GM12878 (cell line): Measurements from ENCODE around the gene KLF11. TPM values are rescaled to one million over a fixed set of nuclear protein-coding genes. Genes with fewer than 3 reads are reported as not detected.

ENCODE experiments used
- ATAC-seq: fragments of 200-7000 bp; cut with Tn5 transposase; 3 replicates; pipeline ENCODE4 v1.9.1; 2020; ENCODE audit warnings: mild to moderate bottlenecking, moderate library complexity
- BruUV-seq: library from RNA; stranded (reverse); fragments of 400-500 nt; replicated peaks from 2 replicates; lab custom pipeline; 2021; lab: Mats Ljungman, UMichigan
- CTCF ChIA-PET: fragments of 300-600 bp; sonication (Branson Sonifier 250); formaldehyde crosslinking; extraction: SDS; loops from one replicate; lab custom pipeline; 2021; ENCODE audit warnings: inconsistent platforms; lab: Yijun Ruan, JAX
- POLR2A ChIA-PET: fragments of 350-600 bp; formaldehyde crosslinking; extraction: SDS; loops from one replicate; lab custom pipeline; 2021; ENCODE audit warnings: inconsistent platforms; lab: Charles Lee
- RAD21 ChIA-PET: fragments of 300-600 bp; sonication (Branson Sonifier 250); formaldehyde crosslinking; loops from one replicate; lab custom pipeline; 2023; ENCODE audit warnings: antibody characterized with exemption; ENCODE audit not compliant: unreplicated experiment; lab: Charles Lee
- SMC1A ChIA-PET: fragments of 300-600 bp; sonication (Branson Sonifier 250); formaldehyde crosslinking; loops from one replicate; lab custom pipeline; 2023; ENCODE audit not compliant: unreplicated experiment, uncharacterized antibody; lab: Charles Lee
- DNase-seq: peaks from one replicate; pipeline ENCODE4 v3.0.0-alpha.2; 2011; ENCODE audit warnings: low read depth, low spot score
- FAIRE-seq: peaks from 3 replicates; lab custom pipeline; 2011; peaks lifted over from hg19 to GRCh38; lab: Jason Lieb, UNC
- H2AFZ ChIP-seq: 2 replicates; pipeline ENCODE4 v1.6.0; 2011; ENCODE audit warnings: low read depth, low read length, control low read depth; ENCODE audit not compliant: control insufficient read depth
- H3K27ac ChIP-seq: 2 replicates; pipeline ENCODE4 v1.5.1; 2011; ENCODE audit warnings: control low read depth; ENCODE audit not compliant: control insufficient read depth, insufficient read depth
- H3K27me3 ChIP-seq, 2 experiments: replicated peaks in 1 of 2; 2 replicates each; pipeline versions ENCODE4 v1.6.0 to v1.6.1; 2011; ENCODE audit warnings: low read length in 1 of 2; ENCODE audit not compliant: control insufficient read depth in 2 of 2, insufficient read depth in 2 of 2
- H3K36me3 ChIP-seq, 2 experiments: 2 replicates each; pipeline ENCODE4 v1.5.1; 2011; ENCODE audit warnings: low read length in 1 of 2; ENCODE audit not compliant: control insufficient read depth in 2 of 2, insufficient read depth in 2 of 2
- H3K4me1 ChIP-seq: 2 replicates; pipeline ENCODE4 v1.6.1; 2011; ENCODE audit warnings: mild to moderate bottlenecking, low read length, moderate library complexity, mixed read lengths; ENCODE audit not compliant: control insufficient read depth, insufficient read depth
- H3K4me2 ChIP-seq: 2 replicates; pipeline ENCODE4 v1.6.0; 2011; ENCODE audit warnings: control low read depth; ENCODE audit not compliant: control insufficient read depth, insufficient read depth
- H3K4me3 ChIP-seq: fragments of 200-600 bp; sonication (generic); 2 replicates; pipeline ENCODE4 v1.5.1; 2016
- H3K79me2 ChIP-seq: 2 replicates; pipeline ENCODE4 v1.6.0; 2011; ENCODE audit warnings: low read length; ENCODE audit not compliant: control insufficient read depth, insufficient read depth
- H3K9ac ChIP-seq: 2 replicates; pipeline ENCODE4 v1.8.0; 2011; ENCODE audit warnings: low read length, control low read depth, mixed read lengths; ENCODE audit not compliant: control insufficient read depth, insufficient read depth
- H3K9me3 ChIP-seq: replicated peaks from 3 replicates; pipeline ENCODE4 v1.5.1; 2011; ENCODE audit warnings: mild to moderate bottlenecking, low read length; ENCODE audit not compliant: control insufficient read depth, insufficient read depth
- H4K20me1 ChIP-seq: 2 replicates; pipeline ENCODE4 v1.6.0; 2011; ENCODE audit not compliant: control insufficient read depth, insufficient read depth
- BCL3 ChIP-seq: IDR thresholded peaks from 2 replicates; pipeline ENCODE4 v1.6.1; 2011; ENCODE audit warnings: borderline replicate concordance, low read depth, mild to moderate bottlenecking, moderate library complexity, low read length; ENCODE audit not compliant: insufficient read depth, poor library complexity, severe bottlenecking
- DPF2 ChIP-seq: fragments of 450-650 bp; IDR thresholded peaks from 2 replicates; pipeline ENCODE4 v1.6.1; 2017; ENCODE audit warnings: mild to moderate bottlenecking
- EP300 ChIP-seq, 2 experiments: fragments of 150-350 bp in 1 of 2; IDR thresholded peaks; 2 replicates each; pipeline ENCODE4 v1.6.1; 2011 to 2012; ENCODE audit warnings: low read depth in 2 of 2, low read length in 2 of 2, borderline replicate concordance in 1 of 2, improper control_type of control experiment in 1 of 2, inconsistent platforms in 1 of 2; ENCODE audit not compliant: control insufficient read depth in 1 of 2
- IKZF1 ChIP-seq: fragments of 450-650 bp; conservative IDR thresholded peaks from 2 replicates; pipeline ENCODE4 v1.6.1; 2017; ENCODE audit warnings: antibody characterized with exemption, mild to moderate bottlenecking
- IKZF2 ChIP-seq, 2 experiments: fragments of 450-650 bp; IDR thresholded peaks; 2 replicates each; pipeline ENCODE4 v1.6.1; 2017; ENCODE audit warnings: mild to moderate bottlenecking in 2 of 2, moderate library complexity in 2 of 2
- MTA2 ChIP-seq: fragments of 450-650 bp; IDR thresholded peaks from 2 replicates; pipeline ENCODE4 v1.6.1; 2016; ENCODE audit warnings: low read depth, mild to moderate bottlenecking, moderate library complexity
- PKNOX1 ChIP-seq: fragments of 450-650 bp; IDR thresholded peaks from 2 replicates; pipeline ENCODE4 v1.6.1; 2016; ENCODE audit warnings: mild to moderate bottlenecking
- POU2F2 ChIP-seq: IDR thresholded peaks from 3 replicates; pipeline ENCODE4 v1.6.1; 2011; ENCODE audit warnings: low read depth, mild to moderate bottlenecking, low read length, borderline replicate concordance
- RAD21 ChIP-seq: IDR thresholded peaks from 2 replicates; pipeline ENCODE4 v1.6.1; 2011; ENCODE audit warnings: mild to moderate bottlenecking, low read depth, low read length, moderate library complexity; ENCODE audit not compliant: insufficient read depth
- SKIL ChIP-seq: fragments of 450-650 bp; IDR thresholded peaks from 2 replicates; pipeline ENCODE4 v1.6.1; 2017; ENCODE audit warnings: mild to moderate bottlenecking, low read depth, inconsistent platforms; ENCODE audit not compliant: poor library complexity, severe bottlenecking
- SMC3 ChIP-seq: IDR thresholded peaks from 2 replicates; pipeline ENCODE4 v1.6.1; 2011; ENCODE audit warnings: low read length, improper control_type of control experiment, borderline replicate concordance
- SREBF2 ChIP-seq: IDR thresholded peaks from 2 replicates; pipeline ENCODE4 v1.6.1; 2012; ENCODE audit warnings: mild to moderate bottlenecking, low read length
- ZBTB11 ChIP-seq: fragments of 450-650 bp; formaldehyde crosslinking; IDR thresholded peaks from 2 replicates; pipeline ENCODE4 v1.5.0; 2022; ENCODE audit warnings: mild to moderate bottlenecking, missing genetic modification characterization
- ZNF217 ChIP-seq: fragments of 450-650 bp; IDR thresholded peaks from 2 replicates; pipeline ENCODE4 v1.6.1; 2017; ENCODE audit warnings: antibody characterized with exemption, mild to moderate bottlenecking
- ZNF622 ChIP-seq: fragments of 450-650 bp; IDR thresholded peaks from 2 replicates; pipeline ENCODE4 v1.6.1; 2017; ENCODE audit warnings: mild to moderate bottlenecking, inconsistent platforms
- WGBS: methylation state at CpG from one replicate; pipeline ENCODE4 v1.1.6; 2016; ENCODE audit warnings: low lambda C conversion rate; ENCODE audit not compliant: insufficient replicate concordance, insufficient coverage; ENCODE audit errors: missing lambda C conversion rate; 5-methylcytosine and 5-hydroxymethylcytosine counted together
- in situ Hi-C: fragments of 300-500 bp; cut with MboI; formaldehyde crosslinking; loops from 9 replicates; pipeline ENCODE4 v1.14.3; 2018; ENCODE audit warnings: mixed read lengths
- intact Hi-C: fragments of 100-400 bp; cut with micrococcal nuclease; formaldehyde crosslinking; loops from one replicate; pipeline ENCODE4 v1.14.2; 2022; ENCODE audit not compliant: unreplicated experiment
- polyA plus RNA-seq, 11 experiments: library from polyadenylated mRNA; depleted of rRNA in 4 of 11; unstranded in 6 of 11; stranded (reverse) in 5 of 11; fragments of >200 nt; fragmentation: Nextera tagmentation in 4 of 11; fragmentation: Illumina TruSeq in 1 of 11; extraction: Ambion mirVana in 4 of 11; extraction: Trizol in 1 of 11; gene quantifications; 1 replicate in 1 of 11; 2 replicates in 10 of 11; pipeline versions ENCODE4 v1.2.1 to v1.2.3, GENCODE V29; 2011 to 2016; ENCODE audit warnings: inconsistent platforms in 2 of 11, missing spikeins in 2 of 11, low read depth in 1 of 11
- total RNA-seq, 4 experiments: library from RNA; depleted of rRNA in 3 of 4; stranded (reverse); fragments of >200 nt in 3 of 4; fragmentation: Illumina TruSeq in 1 of 4; extraction: Trizol in 1 of 4; gene quantifications; 2 replicates each; pipeline versions ENCODE4 v1.2.1 to v1.2.3, GENCODE V29; 2013 to 2021

KLF11 gene
- total and polyA plus RNA-seq, 10 of the 15 experiments (the other 5 are each of a cell fraction or from before 2014, with no cell fraction given) = 0.03 to 0.54 (median 0.14) TPM; not detected in 1

GRCh38 chr2:10089565-10090190 is 46.3 kb downstream of the KLF11 start:
- peaks cover 18% of the 10 kb centered on the region for H3K4me1 ChIP-seq
- H2AFZ ChIP-seq = no peak overlapping the region
- intact Hi-C loops (no loop called here), in situ Hi-C loops (no loop called here)
- ChIA-PET SMC1A (interaction anchor here (1.2 to 8.9 kb wide), 6 partner anchors 8 to 319 kb away, joined by 3 to 194 read pairs (median 24); partner anchors contain the start of gene CYS1), CTCF (interaction anchor here (0.6 to 31.8 kb wide), 8 partner anchors 7 to 321 kb away, joined by 3 to 983 read pairs (median 6); partner anchors contain the start of gene CYS1), RAD21 (interaction anchor here (1.2 to 5.5 kb wide), 11 partner anchors 12 to 359 kb away, joined by 3 to 216 read pairs (median 12); partner anchors contain the start of genes CYS1 and ODC1), POLR2A (interaction anchor here (0.6 to 4.2 kb wide), 6 partner anchors 9 to 304 kb away, joined by 3 to 73 read pairs (median 4); partner anchors contain the start of gene CYS1)
- no peaks in the 10 kb centered on the region for H3K36me3 ChIP-seq
- no peaks in the 10 kb centered on the region for H3K27me3 ChIP-seq
- no peaks in the 10 kb centered on the region for H4K20me1 ChIP-seq
- H3K9me3 ChIP-seq = peaks cover 3% of the 10 kb centered on the region; the same call in 1 of the 3 replicates
- DNase-seq (no peak), ATAC-seq (peak; percentile 28), FAIRE-seq (peak; percentile 18)
- H3K4me3 ChIP-seq = no peak overlapping the region
- no peak overlapping the region for H3K4me2 ChIP-seq
- under 1% methylated on average over 5 of the region's 5 CpGs for WGBS
- H3K27ac ChIP-seq = no peak overlapping the region
- no peak overlapping the region for H3K9ac ChIP-seq
- no TSS peak for BruUV-seq
- H3K79me2 ChIP-seq = no peaks in the 10 kb centered on the region
- no peak for TF ChIP-seq RAD21
- TF ChIP-seq SMC3 = no peak
- no peak for TF ChIP-seq ZBTB11 (CRISPR knock-in tag)
- TF ChIP-seq BCL3 = no peak
- TF ChIP-seq IKZF2 (IDR thresholded peaks at IDR 0.05) = peak in 1 of 2 experiments; percentile 79; a peak in 2 of 4 replicates
- no peak for TF ChIP-seq DPF2
- no peak for TF ChIP-seq ZNF217
- peak; percentile 11 for TF ChIP-seq SKIL
- TF ChIP-seq EP300 (IDR thresholded peaks at IDR 0.05; ENCODE audit: borderline replicate concordance in 1 of 2, control insufficient read depth in 1 of 2, low read depth in 2 of 2, low read length in 2 of 2) = peak in 1 of 2 experiments; percentile 23; a peak in 1 of 4 replicates
- TF ChIP-seq POU2F2 = no peak
- TF ChIP-seq MTA2 = peak; percentile 67; the same call in 1 of the 2 replicates
- TF ChIP-seq ZNF622 = no peak
- TF ChIP-seq SREBF2 = no peak
- TF ChIP-seq PKNOX1 = no peak
- peak; percentile 55 for TF ChIP-seq IKZF1
